Measurements from ENCODE around the gene TRIM64C. TPM values are rescaled to one million over a fixed set of nuclear protein-coding genes. Genes with fewer than 3 reads are reported as not detected.

Gene TRIM64C
- total RNA-seq, 1 experiment from 2014 or later: not detected

Other genes starting within 250 kb of the TRIM64C start
- not detected in 2 replicates for gene TRIM51G, start 75.2 kb downstream of the TRIM64C start, total RNA-seq (2021)
- not detected in 2 replicates for gene TRIM49B, start 30.3 kb downstream of the TRIM64C start, total RNA-seq (2021)
- not detected in 2 replicates for gene FOLH1, start 149.5 kb upstream of the TRIM64C start, total RNA-seq (2021)

Data from H9 (cell line).